HG03025 (cell line): ENCODE data around the gene PRKG1.
"Not testable (repeated sequence)": the region's sequence is repeated elsewhere in the genome, so short reads cannot be mapped to it uniquely, and the experiment has no call there.

Experiments
- ATAC-seq: cut with Tn5 transposase; IDR thresholded peaks from one replicate; pipeline ENCODE4 v1.9.1; 2021; ENCODE audit warnings: mild to moderate bottlenecking, moderate library complexity; ENCODE audit not compliant: unreplicated experiment, low FRiP score

PRKG1 gene

DNA sequence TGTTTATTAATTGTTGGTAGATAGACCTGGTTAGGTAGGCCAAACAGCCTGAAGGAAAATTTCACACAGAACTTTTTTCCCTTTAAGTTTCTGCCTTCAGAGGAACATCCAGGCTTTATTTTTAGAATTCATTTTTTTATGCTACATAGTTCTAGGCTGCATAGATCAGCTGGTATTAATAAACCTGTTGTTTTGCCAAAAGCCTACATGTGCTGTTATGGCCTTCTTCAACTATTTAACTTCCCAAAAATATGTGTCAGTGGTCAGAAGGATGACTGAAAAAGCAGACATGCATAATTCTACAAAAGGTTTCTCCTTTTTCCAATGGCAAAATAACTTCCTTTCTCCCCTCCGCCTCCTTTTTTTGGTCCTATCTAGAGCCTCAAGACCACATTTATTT is 936.8 kb downstream of the PRKG1 start:
- no peak for ATAC-seq

DNA sequence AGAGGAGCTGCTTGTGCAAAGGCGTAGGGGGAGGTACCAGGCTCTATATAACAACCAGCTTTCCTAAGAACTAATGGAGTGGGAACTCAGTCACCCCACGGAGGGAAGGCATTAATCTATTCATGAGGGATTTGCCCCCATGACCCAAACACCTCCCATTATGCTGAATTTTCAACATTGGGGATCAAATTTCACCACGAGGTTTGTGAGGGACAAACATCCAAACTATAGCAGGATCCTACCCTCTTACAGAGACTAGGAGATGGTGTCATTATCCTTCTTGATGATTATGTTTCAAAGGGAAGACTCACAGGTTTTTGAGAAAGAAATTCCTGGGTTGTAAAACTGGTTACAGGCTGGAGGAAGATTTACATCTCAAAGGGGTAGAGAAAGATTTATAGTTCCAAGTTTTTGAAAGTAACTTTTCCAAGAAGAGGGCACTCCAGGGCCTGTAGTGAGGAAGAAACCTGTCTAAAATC is 944.8 kb downstream of the PRKG1 start:
- ATAC-seq = no peak

DNA sequence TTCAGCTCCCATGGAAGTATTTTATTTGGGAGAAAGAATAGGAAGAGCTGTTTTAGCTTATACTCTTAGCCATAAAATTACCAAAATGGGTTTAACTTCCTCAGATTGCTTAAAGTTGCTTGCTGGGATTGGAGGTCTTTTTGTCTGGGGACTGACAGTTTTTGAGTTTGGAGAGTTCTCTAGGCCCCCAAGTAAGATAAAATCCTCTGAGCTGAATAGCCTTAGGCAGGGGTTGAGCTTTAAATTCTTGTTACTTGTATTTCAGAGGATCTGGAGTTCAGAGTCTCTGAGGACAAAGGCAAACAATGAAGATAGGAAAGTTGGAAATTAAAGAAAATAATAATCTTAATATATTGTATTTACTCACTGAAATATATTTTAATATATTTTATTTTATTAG is 945.4 kb downstream of the PRKG1 start:
- no peak for ATAC-seq

- no peak for ATAC-seq
Observed at GRCh38 chr10:52020173-52020572, 945.9 kb downstream of the PRKG1 start.

GRCh38 chr10:52020702-52021101 is 946.4 kb downstream of the PRKG1 start:
- ATAC-seq = no peak

GRCh38 chr10:52027055-52027705 is 952.9 kb downstream of the PRKG1 start:
- no peak for ATAC-seq

- no peak for ATAC-seq
Observed at GRCh38 chr10:52028523-52028858, 954.2 kb downstream of the PRKG1 start.

- no peak for ATAC-seq
Observed at GRCh38 chr10:52029628-52030027, 955.3 kb downstream of the PRKG1 start.

DNA sequence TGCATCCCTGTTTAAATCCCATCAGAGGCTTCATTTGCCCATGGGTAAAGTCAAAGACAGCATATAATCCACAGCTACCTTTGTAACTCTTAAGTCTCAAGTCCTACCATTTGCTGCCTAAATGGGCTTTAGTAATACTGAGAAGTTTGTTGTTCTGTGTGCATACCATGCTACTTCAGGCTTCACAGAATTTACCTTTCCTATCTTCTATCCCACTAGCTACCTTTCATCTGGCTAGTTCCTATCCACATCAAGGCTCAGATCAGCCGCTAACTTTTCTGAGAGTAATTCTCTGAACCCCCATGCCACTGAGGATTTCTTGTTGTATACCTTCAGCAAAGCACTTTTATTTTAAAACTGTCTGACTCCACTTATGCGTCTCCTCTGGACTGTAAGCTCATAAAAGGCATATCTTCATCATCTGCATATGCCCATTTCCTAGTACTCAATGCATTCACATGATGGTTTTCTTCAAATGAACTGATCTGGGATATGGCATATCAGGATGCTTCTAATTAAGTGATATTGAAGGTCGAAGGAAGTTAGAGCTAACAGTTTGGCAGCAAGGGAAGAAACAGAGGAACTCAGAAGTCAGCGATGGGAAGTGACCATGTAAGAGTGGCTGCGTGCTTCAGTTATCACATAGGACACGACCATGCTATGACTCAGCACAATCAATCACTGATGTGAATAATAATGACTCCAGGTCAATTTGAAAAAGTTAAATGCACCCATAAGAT is 955.9 kb downstream of the PRKG1 start:
- ATAC-seq = no peak

GRCh38 chr10:52030975-52031374 is 956.7 kb downstream of the PRKG1 start:
- ATAC-seq = no peak

DNA sequence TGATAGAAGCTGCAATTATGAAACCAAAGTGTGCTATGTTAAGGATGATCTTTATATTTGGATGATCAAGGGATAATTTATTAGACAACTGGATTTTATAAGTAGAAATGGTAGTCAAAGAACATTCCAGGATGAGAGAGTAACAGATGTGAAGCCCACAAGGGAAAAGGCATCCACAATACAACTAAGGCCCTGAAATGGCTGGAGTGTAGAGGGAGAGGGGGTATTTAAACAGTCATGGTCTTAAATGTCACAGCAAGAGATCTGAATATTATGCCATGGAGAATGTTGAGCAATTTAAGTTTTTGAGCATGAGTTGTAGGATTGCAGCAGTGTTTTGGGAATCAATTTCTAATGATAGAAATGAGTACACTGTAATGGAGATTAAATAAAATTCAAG is 957.5 kb downstream of the PRKG1 start:
- ATAC-seq = no peak

GRCh38 chr10:52032681-52033629 is 958.7 kb downstream of the PRKG1 start:
- ATAC-seq = no peak

GRCh38 chr10:52039002-52039793 is 964.9 kb downstream of the PRKG1 start:
- not testable (repeated sequence) for ATAC-seq

GRCh38 chr10:52040486-52040885 is 966.2 kb downstream of the PRKG1 start:
- no peak for ATAC-seq

- no peak for ATAC-seq
Observed at GRCh38 chr10:52043811-52044210, 969.5 kb downstream of the PRKG1 start.

- no peak for ATAC-seq
Observed at GRCh38 chr10:52048051-52048450, 973.8 kb downstream of the PRKG1 start.

GRCh38 chr10:52050429-52051047 is 976.3 kb downstream of the PRKG1 start:
- no peak for ATAC-seq

DNA sequence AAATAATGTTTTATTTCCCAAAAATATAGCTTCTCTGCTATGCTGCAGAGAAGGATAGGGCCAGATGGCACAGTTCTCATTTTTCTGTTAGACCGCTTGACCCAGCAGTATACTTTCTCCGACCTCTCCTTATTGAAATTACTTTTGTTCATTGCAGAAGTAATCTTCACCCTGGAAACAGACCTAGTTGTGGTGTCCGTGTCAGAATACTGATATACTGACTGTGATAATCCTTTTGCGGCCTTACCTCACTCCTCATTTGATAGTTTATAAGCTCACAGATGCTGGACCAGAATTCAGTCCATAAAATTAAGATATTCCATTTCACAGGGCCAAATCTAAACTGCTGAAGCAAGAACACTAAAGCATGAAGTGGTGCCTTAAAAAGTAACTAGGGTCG is 979.2 kb downstream of the PRKG1 start:
- ATAC-seq = no peak

- ATAC-seq = no peak
Observed at GRCh38 chr10:52056291-52056690, 982.0 kb downstream of the PRKG1 start.

DNA sequence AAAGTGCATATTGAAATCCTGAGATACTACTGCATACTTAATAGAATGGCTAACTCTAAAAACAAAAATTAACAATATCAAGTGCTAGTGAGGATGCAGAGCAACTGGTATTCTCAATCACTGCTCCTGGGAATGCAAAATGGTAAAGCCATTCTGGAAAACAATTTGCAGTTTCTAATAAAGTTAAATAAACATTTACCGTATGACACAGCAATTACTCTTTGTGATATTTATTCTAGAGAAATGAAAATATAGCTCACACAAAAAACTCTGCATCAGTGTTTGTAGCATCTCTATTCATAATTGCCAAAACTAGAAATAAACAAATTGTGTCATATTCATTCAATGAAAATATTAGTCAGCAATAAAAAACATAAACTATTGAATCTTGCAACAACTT is 984.8 kb downstream of the PRKG1 start:
- ATAC-seq = no peak
